OCI-LY1 (cell line): ENCODE results near the gene ZDHHC14.

Source experiments
- H2AFZ ChIP-seq: fragments of 200-600 bp; sonication (generic), shearing (Covaris generic); 2 replicates; pipeline ENCODE4 v1.6.0; 2014; ENCODE audit warnings: antibody characterized with exemption, mild to moderate bottlenecking, low read length
- H3F3A ChIP-seq: fragments of 200-600 bp; sonication (generic), shearing (Covaris generic); 2 replicates; pipeline ENCODE4 v1.6.0; 2014; ENCODE audit warnings: mild to moderate bottlenecking, antibody characterized with exemption, low read length, moderate library complexity; ENCODE audit not compliant: insufficient read depth
- H3K27ac ChIP-seq: fragments of 200-600 bp; sonication (generic); 2 replicates; pipeline ENCODE4 v1.5.1; 2014; ENCODE audit warnings: low read length, mixed run types, mild to moderate bottlenecking, low read depth; ENCODE audit not compliant: poor library complexity, severe bottlenecking
- H3K27me3 ChIP-seq: fragments of 200-600 bp; sonication (generic); 2 replicates; pipeline ENCODE4 v1.6.0; 2014; ENCODE audit warnings: antibody characterized with exemption, mild to moderate bottlenecking, low read length, moderate library complexity; ENCODE audit not compliant: insufficient read depth
- H3K36me3 ChIP-seq: fragments of 200-600 bp; sonication (generic); 2 replicates; pipeline ENCODE4 v1.6.1; 2014; ENCODE audit warnings: mild to moderate bottlenecking, antibody characterized with exemption, low read length, moderate library complexity, mixed read lengths; ENCODE audit not compliant: insufficient read depth
- H3K4me1 ChIP-seq: fragments of 200-600 bp; sonication (generic); 2 replicates; pipeline ENCODE4 v1.5.1; 2014; ENCODE audit warnings: mild to moderate bottlenecking, low read length, moderate library complexity; ENCODE audit not compliant: insufficient read depth, severe bottlenecking
- H3K4me2 ChIP-seq: fragments of 200-600 bp; sonication (generic), shearing (Covaris generic); 2 replicates; pipeline ENCODE4 v1.6.1; 2014; ENCODE audit warnings: low read length
- H3K4me3 ChIP-seq: fragments of 200-600 bp; sonication (generic); 2 replicates; pipeline ENCODE4 v1.5.1; 2014; ENCODE audit warnings: low read length, low read depth, mild to moderate bottlenecking, mixed read lengths; ENCODE audit not compliant: poor library complexity, severe bottlenecking
- H3K79me2 ChIP-seq: fragments of 200-600 bp; shearing (Covaris generic); 2 replicates; pipeline ENCODE4 v1.6.1; 2016; ENCODE audit warnings: mixed run types, low read length, mixed read lengths; ENCODE audit not compliant: insufficient read depth
- H3K9ac ChIP-seq: fragments of 200-600 bp; sonication (generic), shearing (Covaris generic); 2 replicates; pipeline ENCODE4 v1.6.1; 2014; ENCODE audit warnings: mild to moderate bottlenecking, low read length, mixed read lengths
- H3K9me2 ChIP-seq: fragments of 200-600 bp; sonication (generic), shearing (Covaris generic); 2 replicates; pipeline ENCODE4 v1.6.1; 2014; ENCODE audit warnings: low read depth, mild to moderate bottlenecking, low read length, mixed read lengths
- H3K9me3 ChIP-seq: fragments of 200-600 bp; shearing (Covaris generic); 2 replicates; pipeline ENCODE4 v1.6.1; 2014; ENCODE audit warnings: low read length, mixed read lengths
- H4K20me1 ChIP-seq: fragments of 200-600 bp; sonication (generic), shearing (Covaris generic); 2 replicates; pipeline ENCODE4 v1.6.0; 2016; ENCODE audit warnings: mild to moderate bottlenecking, low read length; ENCODE audit not compliant: insufficient read depth
- CTCF ChIP-seq: fragments of 200-600 bp; sonication (generic), shearing (Covaris generic); IDR thresholded peaks from 2 replicates; pipeline ENCODE4 v1.5.1; 2017; ENCODE audit warnings: mild to moderate bottlenecking, antibody characterized with exemption, low read length, moderate library complexity, mixed read lengths
- EZH2 ChIP-seq: fragments of 200-600 bp; sonication (generic), shearing (Covaris generic); IDR thresholded peaks from 2 replicates; pipeline ENCODE4 v1.8.0; 2017; ENCODE audit warnings: borderline replicate concordance, mixed run types, mild to moderate bottlenecking, antibody characterized with exemption, low read length, moderate library complexity, mixed read lengths

Gene ZDHHC14

GRCh38 chr6:157683707-157684106 is 302.7 kb downstream of the ZDHHC14 start:
- no peaks in the 10 kb centered on the region for H3F3A ChIP-seq
- no peaks in the 10 kb centered on the region for H3K36me3 ChIP-seq
- no peaks in the 10 kb centered on the region for H3K9me2 ChIP-seq
- 0 out of 2 replicates have a peak, but pooled peaks cover 2% of the 10 kb centered on the region for H3K27me3 ChIP-seq
- TF ChIP-seq CTCF = no peak
- TF ChIP-seq EZH2 = no peak
- no peak overlapping the region for H3K4me3 ChIP-seq
- H3K27ac ChIP-seq = no peak overlapping the region
- no peaks in the 10 kb centered on the region for H3K79me2 ChIP-seq
- no peaks in the 10 kb centered on the region for H3K4me1 ChIP-seq
- H4K20me1 ChIP-seq = no peaks in the 10 kb centered on the region
- no peaks in the 10 kb centered on the region for H3K9me3 ChIP-seq
- no peak overlapping the region for H3K9ac ChIP-seq
- no peak overlapping the region for H2AFZ ChIP-seq
- H3K4me2 ChIP-seq = no peak overlapping the region

GRCh38 chr6:157684620-157685299 is 303.8 kb downstream of the ZDHHC14 start:
- TF ChIP-seq EZH2 (no peak), CTCF (no peak)
- Histone ChIP-seq H3K9ac (no peak overlapping the region), H3K4me1 (no peaks in the 10 kb centered on the region), H3K36me3 (no peaks in the 10 kb centered on the region), H3K4me2 (no peak overlapping the region), H3K9me3 (no peaks in the 10 kb centered on the region), H3K79me2 (no peaks in the 10 kb centered on the region), H3K9me2 (no peaks in the 10 kb centered on the region), H3K27me3 (no peaks in the 10 kb centered on the region), H3K27ac (no peak overlapping the region), H3K4me3 (no peak overlapping the region), H2AFZ (no peak overlapping the region), H3F3A (no peaks in the 10 kb centered on the region), H4K20me1 (no peaks in the 10 kb centered on the region)

GRCh38 chr6:157685596-157686280 is 304.7 kb downstream of the ZDHHC14 start:
- Histone ChIP-seq H3K36me3 (no peaks in the 10 kb centered on the region), H3K4me1 (no peaks in the 10 kb centered on the region), H3K4me2 (no peak overlapping the region), H3K9ac (no peak overlapping the region), H3K27ac (no peak overlapping the region), H2AFZ (no peak overlapping the region), H3K9me2 (no peaks in the 10 kb centered on the region), H4K20me1 (no peaks in the 10 kb centered on the region), H3F3A (no peaks in the 10 kb centered on the region), H3K9me3 (no peaks in the 10 kb centered on the region), H3K79me2 (no peaks in the 10 kb centered on the region), H3K4me3 (no peak overlapping the region), H3K27me3 (no peaks in the 10 kb centered on the region)
- TF ChIP-seq EZH2 = no peak
- no peak for TF ChIP-seq CTCF
